Mammary epithelial cell (primary cell): ENCODE data around the gene KCNH6.

Experiments
- CTCF ChIP-seq, 2 donors: IDR thresholded peaks in 1 of 2; conservative IDR thresholded peaks in 1 of 2; 2 replicates each; pipeline ENCODE4 v1.5.1; 2011 to 2012; ENCODE audit warnings: inconsistent platforms in 2 of 2, low read length in 2 of 2, mild to moderate bottlenecking in 2 of 2, control low read depth in 1 of 2, low read depth in 1 of 2; ENCODE audit not compliant: insufficient read depth in 1 of 2; ENCODE audit errors: extremely low read depth in 1 of 2
- EZH2 ChIP-seq: IDR thresholded peaks from 2 replicates; pipeline ENCODE4 v1.6.1; 2012; ENCODE audit warnings: low read length, inconsistent platforms, borderline replicate concordance

DNA sequence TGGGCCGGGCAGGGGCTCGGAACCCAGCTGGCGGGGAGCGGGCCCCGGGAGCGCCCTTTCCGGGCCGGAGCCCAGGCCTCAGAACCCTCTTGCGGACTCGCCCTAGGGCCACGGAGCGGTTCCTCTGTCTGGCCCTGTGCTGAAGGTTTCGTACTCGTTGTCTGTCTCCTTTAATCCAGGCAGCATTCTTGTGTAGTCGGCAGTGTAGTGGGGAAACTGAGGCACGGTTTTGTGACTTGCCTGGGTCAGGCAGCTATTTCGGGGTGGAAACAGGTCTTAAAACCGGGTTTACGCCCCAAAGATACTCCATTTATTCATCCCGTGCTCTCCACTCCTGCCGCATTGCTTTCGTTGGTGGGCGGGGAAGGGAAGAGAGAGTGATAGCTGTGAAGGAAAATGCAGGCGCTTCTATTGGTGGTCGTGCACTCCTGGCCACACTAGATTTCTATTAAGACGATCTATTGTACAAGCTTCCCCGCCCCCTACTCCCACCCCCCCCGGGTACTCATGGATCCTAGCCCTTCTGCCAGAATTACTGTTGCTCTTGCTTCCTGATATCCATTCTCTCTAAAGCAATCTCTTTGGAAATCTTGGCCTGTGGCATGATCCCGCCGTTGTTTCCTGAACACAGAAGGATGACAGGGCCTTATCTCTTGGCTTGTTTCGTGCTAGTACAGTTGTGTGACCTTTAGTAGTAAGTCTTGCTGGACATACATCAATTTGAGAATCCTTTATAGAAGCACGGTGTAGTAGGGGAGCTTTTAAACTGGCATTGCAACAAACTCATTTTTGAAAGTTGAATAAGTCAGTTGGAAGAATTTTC is 27.9 kb downstream of the KCNH6 start:
- TF ChIP-seq CTCF (conservative IDR thresholded peaks at IDR 0.05 in 1 of 2, IDR thresholded peaks at IDR 0.05 in 1 of 2; ENCODE audit: extremely low read depth in 1 of 2, insufficient read depth in 1 of 2, low read depth in 1 of 2, low read length in 2 of 2) = no peak
- no peak for TF ChIP-seq EZH2
